ENCODE results near the gene MON1B.
"Not testable (repeated sequence)": the region's sequence is repeated elsewhere in the genome, so short reads cannot be mapped to it uniquely, and the experiment has no call there.

The MON1B gene

DNA sequence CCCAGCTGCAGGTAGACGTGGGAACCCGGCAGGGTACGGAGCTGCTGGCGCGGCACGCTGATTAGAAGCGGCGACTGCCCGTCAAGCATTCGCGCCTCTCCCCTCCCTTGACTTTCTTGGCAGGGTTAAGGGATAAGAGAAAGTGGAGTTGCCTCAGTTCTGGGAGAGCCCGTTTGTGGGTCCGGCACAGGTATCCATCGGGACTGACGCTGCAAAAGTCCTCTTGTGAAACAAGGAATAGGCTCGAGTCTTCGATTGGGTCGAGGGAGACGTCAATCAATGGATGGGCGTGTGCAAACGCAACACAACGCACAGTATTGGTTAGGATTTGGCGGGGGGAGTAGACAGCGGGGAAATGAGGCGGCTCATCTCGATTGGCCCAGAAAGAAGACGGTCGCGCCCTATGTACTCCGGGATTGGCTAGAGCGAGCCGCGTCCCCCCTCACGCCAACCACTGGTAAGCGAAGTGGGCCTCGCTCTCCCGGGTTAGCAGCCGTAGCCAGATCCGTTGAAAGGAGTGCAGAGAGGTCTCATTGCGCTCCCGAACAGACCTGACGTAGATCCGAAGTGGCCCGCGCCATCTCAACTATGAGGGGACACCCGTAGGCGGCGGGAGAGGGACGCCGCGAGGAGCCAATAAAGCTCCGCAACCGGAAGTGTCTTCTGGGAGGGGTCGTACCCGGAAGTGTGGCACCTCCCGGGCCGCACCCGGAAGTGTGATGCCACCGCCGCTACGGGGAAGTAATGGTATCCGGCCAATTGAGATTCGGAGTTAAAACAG, at the start of gene MON1B:
Gene MON1B, plus strand, starts transcription at position 713 of the 781 bp plus-strand sequence. CDS start 296 bp downstream, outside the sequence.
- TF ChIP-seq, protein P1, sequence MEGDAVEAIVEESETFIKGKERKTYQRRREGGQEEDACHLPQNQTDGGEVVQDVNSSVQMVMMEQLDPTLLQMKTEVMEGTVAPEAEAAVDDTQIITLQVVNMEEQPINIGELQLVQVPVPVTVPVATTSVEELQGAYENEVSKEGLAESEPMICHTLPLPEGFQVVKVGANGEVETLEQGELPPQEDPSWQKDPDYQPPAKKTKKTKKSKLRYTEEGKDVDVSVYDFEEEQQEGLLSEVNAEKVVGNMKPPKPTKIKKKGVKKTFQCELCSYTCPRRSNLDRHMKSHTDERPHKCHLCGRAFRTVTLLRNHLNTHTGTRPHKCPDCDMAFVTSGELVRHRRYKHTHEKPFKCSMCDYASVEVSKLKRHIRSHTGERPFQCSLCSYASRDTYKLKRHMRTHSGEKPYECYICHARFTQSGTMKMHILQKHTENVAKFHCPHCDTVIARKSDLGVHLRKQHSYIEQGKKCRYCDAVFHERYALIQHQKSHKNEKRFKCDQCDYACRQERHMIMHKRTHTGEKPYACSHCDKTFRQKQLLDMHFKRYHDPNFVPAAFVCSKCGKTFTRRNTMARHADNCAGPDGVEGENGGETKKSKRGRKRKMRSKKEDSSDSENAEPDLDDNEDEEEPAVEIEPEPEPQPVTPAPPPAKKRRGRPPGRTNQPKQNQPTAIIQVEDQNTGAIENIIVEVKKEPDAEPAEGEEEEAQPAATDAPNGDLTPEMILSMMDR (IDR thresholded peaks at IDR 0.05; ENCODE audit: control extremely low read depth, extremely low read depth, low read depth, missing control alignments), result no peak
- peak; percentile 97 for DNase-seq (ENCODE audit: extremely low spot score)
- ChIA-PET POLR2A (no interaction called here), CTCF (interaction anchor here (0.7 to 5.1 kb wide), 2 partner anchors 9 to 20 kb away, joined by 3 to 24 read pairs; no protein-coding TSS in a partner anchor)

DNA sequence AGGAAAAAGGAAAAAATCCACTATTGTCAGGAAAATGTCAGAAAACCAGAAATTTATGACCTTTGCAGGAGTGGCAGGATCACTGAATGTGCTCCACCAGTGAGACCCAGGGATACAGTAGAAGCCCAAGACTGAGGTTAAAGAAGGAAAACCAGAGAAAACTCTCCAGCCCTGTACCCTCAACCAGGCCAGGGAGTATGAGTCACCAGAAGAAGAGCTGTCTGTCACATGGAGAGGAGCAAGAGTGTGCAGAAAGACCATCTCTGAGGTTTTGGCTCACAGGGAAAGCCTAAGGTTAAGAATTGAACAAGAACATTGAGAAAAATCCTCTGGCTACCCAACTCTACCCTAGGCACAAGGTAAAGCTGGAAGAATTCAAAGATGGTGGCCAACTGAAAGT, 47.6 kb upstream of the MON1B start:
- POLR2A ChIA-PET, result no interaction called here
- CTCF ChIA-PET, result no interaction called here
- TF ChIP-seq, protein P1 (IDR thresholded peaks at IDR 0.05; ENCODE audit: control extremely low read depth, extremely low read depth, low read depth, missing control alignments), result no peak
- DNase-seq (ENCODE audit: extremely low spot score), result no peak

DNA sequence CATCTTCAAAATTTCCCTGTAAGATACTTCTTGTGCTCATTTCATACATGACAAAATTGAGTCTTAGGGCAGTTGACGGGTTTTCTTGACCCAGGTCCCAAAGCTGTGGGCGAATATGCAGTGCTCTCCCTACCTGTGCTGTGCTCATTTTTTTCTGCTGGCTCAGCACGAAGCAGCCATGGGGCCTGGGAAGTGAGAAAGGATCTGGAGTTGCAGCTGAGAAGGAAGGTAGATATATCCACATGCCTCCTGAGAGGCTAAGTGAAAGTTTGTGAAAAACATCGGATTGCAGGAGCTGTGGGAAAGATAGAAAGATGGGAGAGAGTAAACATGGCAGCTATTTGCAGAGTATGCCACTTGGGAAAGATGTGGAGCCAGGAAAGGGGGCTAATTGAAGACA, 42.9 kb upstream of the MON1B start:
- ChIA-PET CTCF (interaction anchor here (1.6 kb wide), 1 partner anchor 13 kb away, joined by 3 read pairs; no protein-coding TSS in a partner anchor), POLR2A (no interaction called here)
- no peak for DNase-seq (ENCODE audit: extremely low spot score)
- TF ChIP-seq, protein P1 (IDR thresholded peaks at IDR 0.05; ENCODE audit: control extremely low read depth, extremely low read depth, low read depth, missing control alignments), result no peak

DNA sequence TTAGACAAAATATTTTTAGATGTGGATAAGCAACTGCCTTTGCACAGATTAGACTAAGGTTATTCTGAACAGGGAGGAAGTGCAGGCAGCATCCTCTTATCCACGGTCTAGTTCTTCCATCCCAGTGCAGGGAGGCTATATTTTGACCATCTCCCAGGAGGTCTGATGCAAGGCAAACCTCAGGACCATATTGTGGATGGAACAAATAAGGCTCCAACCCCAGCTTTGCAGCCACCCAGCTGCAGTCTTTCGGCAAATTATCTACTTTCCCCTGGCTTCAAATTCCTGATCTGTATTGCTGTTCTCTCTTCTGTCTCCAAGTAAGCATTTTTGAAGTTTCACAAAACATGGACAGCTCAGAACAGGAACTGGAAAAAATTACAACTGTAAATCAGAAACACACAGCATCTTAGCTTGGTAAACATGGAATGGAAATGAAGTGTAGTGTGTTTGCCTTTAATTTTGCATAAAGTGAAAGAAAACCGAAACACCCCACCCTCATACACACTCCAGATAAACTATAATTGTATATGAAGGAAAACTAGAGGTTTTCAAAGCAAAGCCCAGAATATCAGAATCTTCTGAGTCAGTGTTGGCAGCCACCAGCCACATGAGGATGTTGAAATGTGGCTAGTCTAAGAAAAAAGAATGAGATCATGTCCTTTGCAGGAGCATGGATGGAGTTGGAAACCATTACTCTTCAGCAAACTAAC, 33.5 kb upstream of the MON1B start:
- CTCF ChIA-PET, result interaction anchor here (4.0 kb wide), 1 partner anchor 13 kb away, joined by 17 read pairs; no protein-coding TSS in a partner anchor
- POLR2A ChIA-PET, result no interaction called here

DNA sequence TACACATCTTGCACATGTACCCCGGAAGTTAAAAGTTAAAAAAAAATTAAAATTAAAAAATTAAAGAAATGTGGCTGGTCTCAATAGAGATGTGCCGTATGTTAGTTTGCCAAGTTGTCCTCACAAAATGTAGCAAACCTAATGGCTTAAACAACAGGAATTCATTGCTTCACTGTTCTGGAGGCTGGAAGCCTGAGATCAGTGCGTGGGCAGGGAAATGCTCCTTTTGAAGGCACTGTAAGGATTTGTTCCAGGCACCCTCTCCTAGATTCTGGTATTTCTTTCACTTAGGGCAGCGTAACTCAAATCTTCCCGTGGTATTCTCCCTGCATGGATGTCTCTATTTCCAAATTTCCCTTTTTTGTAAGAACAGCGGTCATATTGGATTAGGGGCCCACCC, 32.7 kb upstream of the MON1B start:
- ChIA-PET CTCF (no interaction called here), POLR2A (no interaction called here)
- TF ChIP-seq, protein P1 (IDR thresholded peaks at IDR 0.05; ENCODE audit: control extremely low read depth, extremely low read depth, low read depth, missing control alignments), result no peak
- no peak for DNase-seq (ENCODE audit: extremely low spot score)

More for the DNA sequence above, 33.5 kb upstream of the MON1B start:
- no peak for DNase-seq (ENCODE audit: extremely low spot score)
- TF ChIP-seq, protein P1 (IDR thresholded peaks at IDR 0.05; ENCODE audit: control extremely low read depth, extremely low read depth, low read depth, missing control alignments), result no peak

DNA sequence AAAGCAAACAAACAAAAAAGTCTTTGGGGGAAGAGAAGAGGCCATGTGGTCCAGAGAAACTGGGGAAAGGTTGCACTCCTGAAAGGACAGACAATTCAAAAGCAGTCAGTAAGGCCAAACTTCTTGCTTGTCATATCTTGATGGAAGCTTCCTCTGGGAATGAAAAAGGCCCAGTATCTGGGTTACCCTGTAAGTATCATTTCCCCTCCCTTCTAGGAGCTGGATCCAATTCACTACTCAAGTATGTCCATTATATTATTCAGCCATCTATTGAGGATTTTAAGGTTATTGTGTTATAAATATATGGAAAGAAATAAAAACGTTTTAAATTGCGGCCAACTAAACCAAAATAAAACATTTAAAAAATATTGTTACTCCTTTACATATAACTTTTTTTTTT, 26.0 kb upstream of the MON1B start:
- ChIA-PET POLR2A (no interaction called here), CTCF (no interaction called here)
- no peak for DNase-seq (ENCODE audit: extremely low spot score)
- TF ChIP-seq, protein P1 (IDR thresholded peaks at IDR 0.05; ENCODE audit: control extremely low read depth, extremely low read depth, low read depth, missing control alignments), result no peak

DNA sequence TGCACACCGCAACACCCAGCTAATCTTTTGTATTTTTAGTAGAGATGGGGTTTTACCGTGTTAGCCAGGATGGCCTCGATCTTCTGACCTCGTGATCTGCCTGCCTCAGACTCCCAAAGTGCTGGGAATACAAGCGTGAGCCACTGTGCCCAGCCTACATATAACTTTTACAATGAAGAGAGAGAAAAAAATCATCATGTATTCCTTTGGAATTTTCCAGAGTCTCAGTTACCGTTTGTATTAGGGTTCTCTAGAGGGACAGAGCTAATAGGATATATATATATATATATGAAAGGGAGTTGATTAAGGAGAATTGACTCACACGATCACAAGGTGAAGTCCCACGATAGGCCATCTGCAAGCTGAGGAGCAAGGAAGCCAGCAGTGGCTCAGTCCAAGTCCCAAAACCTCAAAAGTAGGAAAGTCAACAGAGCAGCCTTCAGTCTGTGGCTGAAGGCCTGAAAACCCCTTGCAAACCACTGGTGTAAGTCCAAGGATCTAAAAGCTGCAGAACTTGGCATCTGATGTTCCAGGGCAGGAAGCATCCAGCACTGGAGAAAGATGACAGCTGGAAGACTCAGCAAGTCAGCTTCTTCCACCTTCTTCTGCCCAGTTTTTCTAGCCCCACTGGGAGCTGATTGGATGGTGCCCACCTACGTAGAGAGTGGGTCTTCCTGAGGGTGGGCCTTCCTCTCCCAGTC, 25.3 kb upstream of the MON1B start:
- DNase-seq (ENCODE audit: extremely low spot score); POLR2A ChIA-PET: not testable (repeated sequence)
- CTCF ChIA-PET, result interaction anchor here (1.2 kb wide), 1 partner anchor 10 kb away, joined by 3 read pairs; no protein-coding TSS in a partner anchor

Measured in GM10248 (cell line).